Metanephros (tissue), 2 donors: Measurements from ENCODE around the gene AQP3. TPM values are rescaled to one million over a fixed set of nuclear protein-coding genes. Genes with fewer than 3 reads are reported as not detected.

Source experiments
- small RNA-seq: library from RNA; depleted of rRNA; stranded (forward); fragments of <200 nt; gene quantifications from one replicate; pipeline ENCODE3, GENCODE V24; 2014; ENCODE audit warnings: low replicate concordance
- total RNA-seq: library from RNA; depleted of rRNA; stranded (reverse); fragments of >200 nt; gene quantifications from one replicate; pipeline ENCODE4 v1.2.3, GENCODE V29; 2014

The AQP3 gene
- 108 TPM for total RNA-seq

GRCh38 chr9:33446946-33447798, at the start of gene AQP3:
Gene AQP3, minus strand, starts transcription at chr9:33447593. Its CDS starts 63 bp downstream, at chr9:33447530.

DNA sequence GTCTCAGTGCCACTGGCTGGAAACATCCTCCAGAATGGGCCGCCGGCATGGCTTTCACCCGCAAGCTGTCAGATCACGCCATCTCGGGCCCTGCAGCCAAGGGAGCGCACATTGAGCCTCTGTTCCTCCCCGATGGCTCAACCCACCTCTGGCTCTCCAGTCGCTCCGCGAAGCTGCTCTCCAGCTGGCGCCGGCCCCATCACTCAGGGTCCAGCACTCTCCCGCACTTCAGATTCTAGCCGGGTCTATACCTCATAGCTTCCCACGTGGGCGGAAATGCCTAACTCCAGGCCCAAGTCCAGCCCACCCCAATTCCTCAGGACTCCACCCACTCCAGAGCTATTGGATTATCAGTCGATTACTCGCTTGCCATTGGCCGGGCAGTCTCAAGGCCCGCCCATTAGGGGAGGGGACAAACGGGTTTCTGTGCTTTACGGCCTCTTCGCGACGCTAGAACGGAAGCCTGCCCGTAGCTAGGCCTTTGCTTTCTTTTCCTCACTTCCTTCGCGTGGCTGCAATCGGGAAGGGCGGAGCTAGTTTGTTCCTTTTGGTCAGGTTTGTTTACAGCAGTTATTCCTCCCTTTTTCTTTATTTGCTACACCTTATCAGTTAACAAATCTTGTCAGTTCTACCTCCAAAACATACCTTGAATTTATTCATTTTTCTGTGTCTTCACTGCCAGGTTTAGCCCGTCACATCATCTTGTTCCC, 26.4 kb upstream of the AQP3 start, which contains the start of gene NOL6:
NOL6 (minus strand) TSS at position 282 of the 710 bp plus-strand sequence; CDS start at position 200, 82 bp downstream.

DNA sequence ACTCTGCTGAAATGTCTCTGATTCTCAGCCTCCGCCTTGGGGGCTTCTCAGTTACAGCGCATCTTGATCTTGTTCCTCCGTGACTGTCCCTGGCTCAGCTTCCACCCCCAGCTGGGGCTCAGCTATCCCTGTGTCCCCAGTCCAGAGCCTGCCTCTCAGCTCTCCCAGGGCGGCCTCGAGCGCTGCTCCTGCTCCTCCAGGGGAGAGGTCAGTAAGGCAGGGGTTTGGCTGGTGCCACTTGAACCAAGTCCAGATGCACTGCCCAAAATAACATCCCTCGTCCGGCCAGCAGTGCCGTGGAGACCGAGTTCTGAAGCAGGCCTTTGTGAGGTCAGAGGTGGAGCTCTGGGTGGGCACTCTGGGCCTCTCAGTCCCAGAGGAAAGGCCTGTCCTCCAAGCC, 45.0 kb downstream of the AQP3 start, which contains the start of gene AQP7:
AQP7 (minus strand) TSS at position 198 of the 400 bp plus-strand sequence. CDS start 1,306 bp downstream, outside the sequence.

Small RNA genes within 50 kb of the gene (small RNA-seq; reads per million reads assigned to genes)
- gene AL356218.2 = not detected
- not detected for gene MIR6851

Other genes with a start within 250 kb of the AQP3 start
- not detected for gene SPINK4, start 207.4 kb downstream of the AQP3 start, total RNA-seq
- 75.6 TPM for gene BAG1, start 182.9 kb downstream of the AQP3 start, total RNA-seq
- 37.7 TPM for gene CHMP5, start 182.5 kb downstream of the AQP3 start, total RNA-seq
- gene NFX1, start 157.1 kb downstream of the AQP3 start, total RNA-seq = 26.1 TPM
- gene AQP7, start 45.0 kb downstream of the AQP3 start, total RNA-seq = 24.2 TPM
- 22.0 TPM for gene NOL6, start 26.3 kb upstream of the AQP3 start, total RNA-seq
- 1.6 TPM for gene ANKRD18B, start 76.7 kb upstream of the AQP3 start, total RNA-seq